ENCODE data around the gene FGF7.

FGF7 gene, protein sequence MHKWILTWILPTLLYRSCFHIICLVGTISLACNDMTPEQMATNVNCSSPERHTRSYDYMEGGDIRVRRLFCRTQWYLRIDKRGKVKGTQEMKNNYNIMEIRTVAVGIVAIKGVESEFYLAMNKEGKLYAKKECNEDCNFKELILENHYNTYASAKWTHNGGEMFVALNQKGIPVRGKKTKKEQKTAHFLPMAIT

DNA sequence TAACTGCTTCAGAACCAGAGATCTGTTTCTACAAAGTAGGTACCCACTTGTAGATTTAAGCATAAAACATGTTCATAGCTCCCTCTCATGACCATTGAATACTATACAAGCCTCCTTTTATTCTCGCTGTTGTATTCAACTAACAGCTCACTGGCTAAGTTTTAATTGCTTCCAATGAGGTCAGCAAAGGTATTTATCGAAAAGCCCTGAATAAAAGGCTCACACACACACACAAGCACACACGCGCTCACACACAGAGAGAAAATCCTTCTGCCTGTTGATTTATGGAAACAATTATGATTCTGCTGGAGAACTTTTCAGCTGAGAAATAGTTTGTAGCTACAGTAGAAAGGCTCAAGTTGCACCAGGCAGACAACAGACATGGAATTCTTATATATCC is at the start of gene FGF7:
Gene FGF7, plus strand, starts transcription at position 222 of the 400 bp plus-strand sequence. CDS start 1,056 bp downstream, outside the sequence.
- TF ChIP-seq, protein P1, sequence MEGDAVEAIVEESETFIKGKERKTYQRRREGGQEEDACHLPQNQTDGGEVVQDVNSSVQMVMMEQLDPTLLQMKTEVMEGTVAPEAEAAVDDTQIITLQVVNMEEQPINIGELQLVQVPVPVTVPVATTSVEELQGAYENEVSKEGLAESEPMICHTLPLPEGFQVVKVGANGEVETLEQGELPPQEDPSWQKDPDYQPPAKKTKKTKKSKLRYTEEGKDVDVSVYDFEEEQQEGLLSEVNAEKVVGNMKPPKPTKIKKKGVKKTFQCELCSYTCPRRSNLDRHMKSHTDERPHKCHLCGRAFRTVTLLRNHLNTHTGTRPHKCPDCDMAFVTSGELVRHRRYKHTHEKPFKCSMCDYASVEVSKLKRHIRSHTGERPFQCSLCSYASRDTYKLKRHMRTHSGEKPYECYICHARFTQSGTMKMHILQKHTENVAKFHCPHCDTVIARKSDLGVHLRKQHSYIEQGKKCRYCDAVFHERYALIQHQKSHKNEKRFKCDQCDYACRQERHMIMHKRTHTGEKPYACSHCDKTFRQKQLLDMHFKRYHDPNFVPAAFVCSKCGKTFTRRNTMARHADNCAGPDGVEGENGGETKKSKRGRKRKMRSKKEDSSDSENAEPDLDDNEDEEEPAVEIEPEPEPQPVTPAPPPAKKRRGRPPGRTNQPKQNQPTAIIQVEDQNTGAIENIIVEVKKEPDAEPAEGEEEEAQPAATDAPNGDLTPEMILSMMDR (IDR thresholded peaks at IDR 0.05): no peak

- TF ChIP-seq, protein P1 (IDR thresholded peaks at IDR 0.05): no peak
Observed at GRCh38 chr15:49379996-49380395, 43.0 kb upstream of the FGF7 start.

- TF ChIP-seq, protein P1 (IDR thresholded peaks at IDR 0.05): no peak
Observed at GRCh38 chr15:49380912-49381311, 42.1 kb upstream of the FGF7 start.

GRCh38 chr15:49382394-49382793 is 40.6 kb upstream of the FGF7 start:
- TF ChIP-seq, protein P1 (IDR thresholded peaks at IDR 0.05): no peak

- TF ChIP-seq, protein P1 (IDR thresholded peaks at IDR 0.05): no peak
Observed at GRCh38 chr15:49383266-49383665, 39.8 kb upstream of the FGF7 start.

DNA sequence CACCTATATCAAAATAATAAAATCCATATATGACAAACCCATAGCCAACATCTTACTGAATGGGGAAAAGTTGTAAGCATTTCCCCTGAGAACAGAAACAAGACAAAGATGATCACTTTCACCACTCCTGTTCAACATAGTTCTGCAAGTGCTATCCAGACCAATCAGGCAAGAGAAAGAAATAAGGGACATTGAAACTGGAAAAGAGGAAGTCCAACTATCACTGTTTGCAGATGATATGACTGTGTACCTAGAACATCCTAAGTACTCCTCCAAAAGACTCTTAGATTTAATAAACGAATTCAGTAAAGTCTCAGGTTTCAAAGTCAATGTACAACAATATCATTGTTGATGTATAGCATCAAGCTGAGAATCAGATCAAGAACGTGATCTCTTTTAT is 35.6 kb upstream of the FGF7 start:
- TF ChIP-seq, protein P1 (IDR thresholded peaks at IDR 0.05): no peak

- TF ChIP-seq, protein P1 (IDR thresholded peaks at IDR 0.05): no peak
Observed at GRCh38 chr15:49406352-49407118, 16.5 kb upstream of the FGF7 start.

Measured in LNCAP (cell line).